ENCODE data around the gene PYGL.
"Not testable (repeated sequence)": the region's sequence is repeated elsewhere in the genome, so short reads cannot be mapped to it uniquely, and the experiment has no call there.

The PYGL gene

GRCh38 chr14:50961605-50962221 is 17.4 kb upstream of the PYGL start:
- H3K36me3 ChIP-seq (replicated peaks in 1 of 2; ENCODE audit: control insufficient read depth in 2 of 2, insufficient read depth in 2 of 2, low read length in 2 of 2), result no peaks in the 10 kb centered on the region
- H2AFZ ChIP-seq (ENCODE audit: low read length), result peak overlapping the region; percentile 78
- H3K14ac ChIP-seq (ENCODE audit: low read length), result no peak overlapping the region
- H2AK5ac ChIP-seq (ENCODE audit: low read depth, low read length), result no peak overlapping the region
- H3K18ac ChIP-seq (ENCODE audit: low read length), result no peak overlapping the region
- H2BK5ac ChIP-seq (ENCODE audit: low read length), result no peak overlapping the region
- no peaks in the 10 kb centered on the region for H3K9me3 ChIP-seq (replicated peaks in 1 of 2; ENCODE audit: control insufficient read depth in 2 of 2, insufficient read depth in 1 of 2, low read depth in 1 of 2, low read length in 2 of 2)
- no peaks in the 10 kb centered on the region for H3K27me3 ChIP-seq (ENCODE audit: control insufficient read depth in 3 of 3, insufficient read depth in 3 of 3, low read depth in 1 of 3, low read length in 3 of 3)
- H4K8ac ChIP-seq (ENCODE audit: low read depth, low read length), result no peak overlapping the region
- no peak overlapping the region for H3K27ac ChIP-seq (replicated peaks; ENCODE audit: low read length)
- peaks cover 0 to 5% of the 10 kb centered on the region in 2 donors for H3K4me1 ChIP-seq (ENCODE audit: control insufficient read depth in 2 of 2, insufficient read depth in 1 of 2, low read depth in 1 of 2, low read length in 2 of 2)
- no peak overlapping the region for H2BK12ac ChIP-seq (ENCODE audit: low read length)
- no peak for DNase-seq (ENCODE audit: low spot score)
- H2BK15ac ChIP-seq (ENCODE audit: low read length), result no peak overlapping the region
- no peaks in the 10 kb centered on the region for H3K79me1 ChIP-seq (ENCODE audit: low read depth, low read length)
- H3K4me3 ChIP-seq (ENCODE audit: low read length in 2 of 2), result no peak overlapping the region
- H2BK120ac ChIP-seq (ENCODE audit: low read depth, low read length), result no peak overlapping the region
- no peak overlapping the region for H3K9ac ChIP-seq (ENCODE audit: low read depth, low read length, poor library complexity)
- WGBS, 2 donors (ENCODE audit: extremely low coverage in 2 of 2, insufficient read length in 2 of 2, insufficient replicate concordance in 1 of 2), result no CpG with 5 or more reads among the region's 2 CpGs
- H4K91ac ChIP-seq (ENCODE audit: low read depth, low read length, poor library complexity), result no peak overlapping the region
- no peak overlapping the region for H3K4me2 ChIP-seq (ENCODE audit: insufficient read depth, low read length, poor library complexity, severe bottlenecking)
- H3K23ac ChIP-seq (ENCODE audit: low read depth, low read length, poor library complexity), result no peak overlapping the region
- H3K4ac ChIP-seq (ENCODE audit: low read length), result no peak overlapping the region

- no peak overlapping the region for H3K14ac ChIP-seq (ENCODE audit: low read length)
- no peak overlapping the region for H3K18ac ChIP-seq (ENCODE audit: low read length)
- no peak overlapping the region for H3K23ac ChIP-seq (ENCODE audit: low read depth, low read length, poor library complexity)
- no peaks in the 10 kb centered on the region for H3K79me1 ChIP-seq (ENCODE audit: low read depth, low read length)
- H4K8ac ChIP-seq (ENCODE audit: low read depth, low read length), result no peak overlapping the region
- H3K9ac ChIP-seq (ENCODE audit: low read depth, low read length, poor library complexity), result no peak overlapping the region
- no peak overlapping the region for H2AFZ ChIP-seq (ENCODE audit: low read length)
- H2BK120ac ChIP-seq (ENCODE audit: low read depth, low read length), result no peak overlapping the region
- H3K27ac ChIP-seq (replicated peaks; ENCODE audit: low read length), result no peak overlapping the region
- no peak overlapping the region for H3K4ac ChIP-seq (ENCODE audit: low read length)
- no peak overlapping the region for H4K91ac ChIP-seq (ENCODE audit: low read depth, low read length, poor library complexity)
- no peak for DNase-seq (ENCODE audit: low spot score)
- no peak overlapping the region for H2BK15ac ChIP-seq (ENCODE audit: low read length)
- peaks cover 3 to 9% of the 10 kb centered on the region in 2 donors for H3K4me1 ChIP-seq (ENCODE audit: control insufficient read depth in 2 of 2, insufficient read depth in 1 of 2, low read depth in 1 of 2, low read length in 2 of 2)
- no peaks in the 10 kb centered on the region for H3K27me3 ChIP-seq (ENCODE audit: control insufficient read depth in 3 of 3, insufficient read depth in 3 of 3, low read depth in 1 of 3, low read length in 3 of 3)
- H2AK5ac ChIP-seq (ENCODE audit: low read depth, low read length), result no peak overlapping the region
- no CpG with 5 or more reads among the region's 3 CpGs for WGBS, 2 donors (ENCODE audit: extremely low coverage in 2 of 2, insufficient read length in 2 of 2, insufficient replicate concordance in 1 of 2)
- no peaks in the 10 kb centered on the region for H3K36me3 ChIP-seq (replicated peaks in 1 of 2; ENCODE audit: control insufficient read depth in 2 of 2, insufficient read depth in 2 of 2, low read length in 2 of 2)
- no peak overlapping the region for H2BK5ac ChIP-seq (ENCODE audit: low read length)
- H3K4me2 ChIP-seq (ENCODE audit: insufficient read depth, low read length, poor library complexity, severe bottlenecking), result no peak overlapping the region
- no peak overlapping the region for H2BK12ac ChIP-seq (ENCODE audit: low read length)
- no peak overlapping the region for H3K4me3 ChIP-seq (ENCODE audit: low read length in 2 of 2)
- no peaks in the 10 kb centered on the region for H3K9me3 ChIP-seq (replicated peaks in 1 of 2; ENCODE audit: control insufficient read depth in 2 of 2, insufficient read depth in 1 of 2, low read depth in 1 of 2, low read length in 2 of 2)
Observed at GRCh38 chr14:50957296-50957695, 13.0 kb upstream of the PYGL start.

DNA sequence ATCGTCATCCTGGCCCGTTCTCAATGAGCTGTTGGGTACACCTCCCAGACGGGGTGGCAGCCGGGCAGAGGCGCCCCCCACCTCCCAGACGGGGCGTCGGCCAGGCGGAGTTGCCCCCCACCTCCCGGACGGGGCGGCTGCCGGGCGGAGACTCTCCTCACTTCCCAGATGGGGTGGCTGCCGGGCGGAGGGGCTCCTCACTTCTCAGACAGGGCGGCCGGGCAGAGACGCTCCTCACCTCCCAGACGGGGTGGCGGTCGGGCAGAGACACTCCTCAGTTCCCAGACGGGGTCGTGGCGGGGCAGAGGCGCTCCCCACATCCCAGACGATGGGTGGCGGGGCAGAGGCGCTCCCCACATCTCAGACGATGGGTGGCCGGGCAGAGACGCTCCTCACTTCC is 12.1 kb upstream of the PYGL start:
- not testable (repeated sequence) for H4K8ac ChIP-seq (ENCODE audit: low read depth, low read length); H3K79me1 ChIP-seq (ENCODE audit: low read depth, low read length); H3K18ac ChIP-seq (ENCODE audit: low read length); H2BK15ac ChIP-seq (ENCODE audit: low read length); H3K27me3 ChIP-seq (ENCODE audit: control insufficient read depth in 3 of 3, insufficient read depth in 3 of 3, low read depth in 1 of 3, low read length in 3 of 3); H2BK12ac ChIP-seq (ENCODE audit: low read length); H3K9ac ChIP-seq (ENCODE audit: low read depth, low read length, poor library complexity); H2AFZ ChIP-seq (ENCODE audit: low read length); H3K36me3 ChIP-seq (replicated peaks in 1 of 2; ENCODE audit: control insufficient read depth in 2 of 2, insufficient read depth in 2 of 2, low read length in 2 of 2); H3K27ac ChIP-seq (replicated peaks; ENCODE audit: low read length); H3K9me3 ChIP-seq (replicated peaks in 1 of 2; ENCODE audit: control insufficient read depth in 2 of 2, insufficient read depth in 1 of 2, low read depth in 1 of 2, low read length in 2 of 2); DNase-seq (ENCODE audit: low spot score); H3K4me2 ChIP-seq (ENCODE audit: insufficient read depth, low read length, poor library complexity, severe bottlenecking); H2BK120ac ChIP-seq (ENCODE audit: low read depth, low read length); H4K91ac ChIP-seq (ENCODE audit: low read depth, low read length, poor library complexity); H3K4ac ChIP-seq (ENCODE audit: low read length); H3K4me1 ChIP-seq (ENCODE audit: control insufficient read depth in 2 of 2, insufficient read depth in 1 of 2, low read depth in 1 of 2, low read length in 2 of 2); H2BK5ac ChIP-seq (ENCODE audit: low read length); H3K4me3 ChIP-seq (ENCODE audit: low read length in 2 of 2); H3K14ac ChIP-seq (ENCODE audit: low read length); H3K23ac ChIP-seq (ENCODE audit: low read depth, low read length, poor library complexity); H2AK5ac ChIP-seq (ENCODE audit: low read depth, low read length)
- WGBS, 2 donors (ENCODE audit: extremely low coverage in 2 of 2, insufficient read length in 2 of 2, insufficient replicate concordance in 1 of 2), result no CpG with 5 or more reads among the region's 32 CpGs

- no peaks in the 10 kb centered on the region for H3K27me3 ChIP-seq (ENCODE audit: control insufficient read depth in 3 of 3, insufficient read depth in 3 of 3, low read depth in 1 of 3, low read length in 3 of 3)
- peak overlapping the region; percentile 39 for H2AFZ ChIP-seq (ENCODE audit: low read length)
- no CpG with 5 or more reads among the region's 5 CpGs for WGBS, 2 donors (ENCODE audit: extremely low coverage in 2 of 2, insufficient read length in 2 of 2, insufficient replicate concordance in 1 of 2)
- H3K14ac ChIP-seq (ENCODE audit: low read length), result peak overlapping the region; percentile 63
- H3K4me2 ChIP-seq (ENCODE audit: insufficient read depth, low read length, poor library complexity, severe bottlenecking), result no peak overlapping the region
- no peak overlapping the region for H3K27ac ChIP-seq (replicated peaks; ENCODE audit: low read length)
- H3K9ac ChIP-seq (ENCODE audit: low read depth, low read length, poor library complexity), result no peak overlapping the region
- H2BK5ac ChIP-seq (ENCODE audit: low read length), result no peak overlapping the region
- H3K4me1 ChIP-seq (ENCODE audit: control insufficient read depth in 2 of 2, insufficient read depth in 1 of 2, low read depth in 1 of 2, low read length in 2 of 2), result peaks cover 4 to 5% of the 10 kb centered on the region in 2 donors
- H3K4ac ChIP-seq (ENCODE audit: low read length), result no peak overlapping the region
- H4K91ac ChIP-seq (ENCODE audit: low read depth, low read length, poor library complexity), result no peak overlapping the region
- H2AK5ac ChIP-seq (ENCODE audit: low read depth, low read length), result peak overlapping the region; percentile 83
- no peak overlapping the region for H2BK120ac ChIP-seq (ENCODE audit: low read depth, low read length)
- H2BK15ac ChIP-seq (ENCODE audit: low read length), result no peak overlapping the region
- no peak overlapping the region for H2BK12ac ChIP-seq (ENCODE audit: low read length)
- peak overlapping the region; percentile 42 for H3K18ac ChIP-seq (ENCODE audit: low read length)
- H3K36me3 ChIP-seq (replicated peaks in 1 of 2; ENCODE audit: control insufficient read depth in 2 of 2, insufficient read depth in 2 of 2, low read length in 2 of 2), result no peaks in the 10 kb centered on the region
- no peak overlapping the region for H4K8ac ChIP-seq (ENCODE audit: low read depth, low read length)
- no peak for DNase-seq (ENCODE audit: low spot score)
- H3K4me3 ChIP-seq (ENCODE audit: low read length in 2 of 2), result no peak overlapping the region
- H3K79me1 ChIP-seq (ENCODE audit: low read depth, low read length), result no peaks in the 10 kb centered on the region
- no peak overlapping the region for H3K23ac ChIP-seq (ENCODE audit: low read depth, low read length, poor library complexity)
- no peaks in the 10 kb centered on the region for H3K9me3 ChIP-seq (replicated peaks in 1 of 2; ENCODE audit: control insufficient read depth in 2 of 2, insufficient read depth in 1 of 2, low read depth in 1 of 2, low read length in 2 of 2)
Observed at GRCh38 chr14:50955373-50956043, 11.2 kb upstream of the PYGL start.
